ENCODE measurements around the gene NPHP4. TPM values are rescaled to one million over a fixed set of nuclear protein-coding genes. Genes with fewer than 3 reads are reported as not detected.

The NPHP4 gene
- total and polyA plus RNA-seq, 9 of the 15 experiments (the other 6 are each of a cell fraction or from before 2014, with no cell fraction given): 0.52 to 26.2 (median 6.7) TPM

DNA sequence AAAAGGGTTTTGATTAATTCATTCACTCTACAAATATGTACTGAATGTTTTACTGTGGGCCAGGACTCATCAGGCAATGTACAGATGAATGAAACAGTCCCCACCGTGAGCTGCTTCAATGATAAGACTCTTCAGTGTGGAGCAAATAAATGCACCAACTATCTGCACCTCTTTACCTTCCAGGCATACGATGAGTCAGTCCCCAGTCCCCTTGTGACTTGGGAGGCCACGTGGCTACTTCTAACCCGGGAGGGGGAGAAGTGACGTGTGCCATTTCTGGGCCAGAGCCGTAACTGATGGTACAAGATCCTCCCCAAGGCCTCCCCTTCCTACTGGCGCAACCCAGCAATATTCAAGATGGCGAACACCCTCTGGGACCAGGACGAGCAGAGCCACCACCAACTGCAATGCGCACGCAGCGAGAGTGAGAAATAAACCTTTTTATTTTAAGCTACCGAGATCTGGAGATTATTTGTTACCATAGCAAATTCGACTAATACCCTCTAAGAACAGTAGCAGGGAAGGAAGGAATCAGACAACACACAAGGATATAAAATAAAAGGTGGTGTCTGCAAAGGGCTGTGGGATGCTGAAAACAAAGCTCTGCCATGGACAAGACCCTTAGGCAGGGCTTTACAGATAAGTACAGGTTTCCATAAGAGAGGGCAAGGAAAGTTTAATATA, 74.5 kb downstream of the NPHP4 start (continued):
- TF ChIP-seq ADNP (tag; IDR thresholded peaks at IDR 0.05) (no peak), ZKSCAN3 (CRISPR knock-in tag; IDR thresholded peaks at IDR 0.05) (no peak), PTRF (tag; IDR thresholded peaks at IDR 0.05) (no peak), TFAP4 (CRISPR knock-in tag; IDR thresholded peaks at IDR 0.05; ENCODE audit: borderline replicate concordance) (peak; percentile 66; the same call in 1 of the 2 replicates), POLR2A (conservative IDR thresholded peaks at IDR 0.05) (peak; percentile 94), EWSR1 (IDR thresholded peaks at IDR 0.05; ENCODE audit: borderline replicate concordance, low read depth, partially characterized antibody) (no peak), ATF1 (CRISPR knock-in tag; IDR thresholded peaks at IDR 0.05) (no peak), ATF1 (tag; IDR thresholded peaks at IDR 0.05) (peak; percentile 96), HNRNPUL1 (IDR thresholded peaks at IDR 0.05; ENCODE audit: low read length) (0 out of 2 replicates have a peak, but pooled peaks have one; percentile 46), U2AF2 (optimal IDR thresholded peaks at IDR 0.05; ENCODE audit: low read depth, low read length) (no peak), KAT7 (CRISPR knock-in tag; IDR thresholded peaks at IDR 0.05; ENCODE audit: borderline replicate concordance) (no peak), ZNF41 (CRISPR knock-in tag; conservative IDR thresholded peaks at IDR 0.05) (no peak), ZNF143 (CRISPR knock-in tag; IDR thresholded peaks at IDR 0.05) (no peak), PCBP1 (IDR thresholded peaks at IDR 0.05; ENCODE audit: low read depth, low read length, poor library complexity, severe bottlenecking) (no peak), ZNF121 (CRISPR knock-in tag; conservative IDR thresholded peaks at IDR 0.05) (no peak), ZNF583 (CRISPR knock-in tag; IDR thresholded peaks at IDR 0.05) (peak; percentile 81; the same call in 1 of the 2 replicates), HMG20B (CRISPR knock-in tag; IDR thresholded peaks at IDR 0.05) (no peak), PKNOX1 (IDR thresholded peaks at IDR 0.05) (peak; percentile 82), DEAF1 (CRISPR knock-in tag; IDR thresholded peaks at IDR 0.05) (no peak), FOSL1 (tag; conservative IDR thresholded peaks at IDR 0.05) (peak; percentile 95), COPS2 (conservative IDR thresholded peaks at IDR 0.05) (no peak)
- TF ChIP-seq, protein P1, sequence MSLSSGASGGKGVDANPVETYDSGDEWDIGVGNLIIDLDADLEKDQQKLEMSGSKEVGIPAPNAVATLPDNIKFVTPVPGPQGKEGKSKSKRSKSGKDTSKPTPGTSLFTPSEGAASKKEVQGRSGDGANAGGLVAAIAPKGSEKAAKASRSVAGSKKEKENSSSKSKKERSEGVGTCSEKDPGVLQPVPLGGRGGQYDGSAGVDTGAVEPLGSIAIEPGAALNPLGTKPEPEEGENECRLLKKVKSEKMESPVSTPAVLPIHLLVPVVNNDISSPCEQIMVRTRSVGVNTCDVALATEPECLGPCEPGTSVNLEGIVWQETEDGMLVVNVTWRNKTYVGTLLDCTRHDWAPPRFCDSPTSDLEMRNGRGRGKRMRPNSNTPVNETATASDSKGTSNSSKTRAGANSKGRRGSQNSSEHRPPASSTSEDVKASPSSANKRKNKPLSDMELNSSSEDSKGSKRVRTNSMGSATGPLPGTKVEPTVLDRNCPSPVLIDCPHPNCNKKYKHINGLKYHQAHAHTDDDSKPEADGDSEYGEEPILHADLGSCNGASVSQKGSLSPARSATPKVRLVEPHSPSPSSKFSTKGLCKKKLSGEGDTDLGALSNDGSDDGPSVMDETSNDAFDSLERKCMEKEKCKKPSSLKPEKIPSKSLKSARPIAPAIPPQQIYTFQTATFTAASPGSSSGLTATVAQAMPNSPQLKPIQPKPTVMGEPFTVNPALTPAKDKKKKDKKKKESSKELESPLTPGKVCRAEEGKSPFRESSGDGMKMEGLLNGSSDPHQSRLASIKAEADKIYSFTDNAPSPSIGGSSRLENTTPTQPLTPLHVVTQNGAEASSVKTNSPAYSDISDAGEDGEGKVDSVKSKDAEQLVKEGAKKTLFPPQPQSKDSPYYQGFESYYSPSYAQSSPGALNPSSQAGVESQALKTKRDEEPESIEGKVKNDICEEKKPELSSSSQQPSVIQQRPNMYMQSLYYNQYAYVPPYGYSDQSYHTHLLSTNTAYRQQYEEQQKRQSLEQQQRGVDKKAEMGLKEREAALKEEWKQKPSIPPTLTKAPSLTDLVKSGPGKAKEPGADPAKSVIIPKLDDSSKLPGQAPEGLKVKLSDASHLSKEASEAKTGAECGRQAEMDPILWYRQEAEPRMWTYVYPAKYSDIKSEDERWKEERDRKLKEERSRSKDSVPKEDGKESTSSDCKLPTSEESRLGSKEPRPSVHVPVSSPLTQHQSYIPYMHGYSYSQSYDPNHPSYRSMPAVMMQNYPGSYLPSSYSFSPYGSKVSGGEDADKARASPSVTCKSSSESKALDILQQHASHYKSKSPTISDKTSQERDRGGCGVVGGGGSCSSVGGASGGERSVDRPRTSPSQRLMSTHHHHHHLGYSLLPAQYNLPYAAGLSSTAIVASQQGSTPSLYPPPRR (CRISPR knock-in tag; IDR thresholded peaks at IDR 0.05; ENCODE audit: borderline replicate concordance): no peak; the same call in 1 of the 2 replicates
